ENCODE data around the gene RPL22L1. TPM values are rescaled to one million over a fixed set of nuclear protein-coding genes. Genes with fewer than 3 reads are reported as not detected.

The RPL22L1 gene
- total and polyA plus RNA-seq, 7 donors = 69.6 to 148 (median 97.0) TPM

DNA sequence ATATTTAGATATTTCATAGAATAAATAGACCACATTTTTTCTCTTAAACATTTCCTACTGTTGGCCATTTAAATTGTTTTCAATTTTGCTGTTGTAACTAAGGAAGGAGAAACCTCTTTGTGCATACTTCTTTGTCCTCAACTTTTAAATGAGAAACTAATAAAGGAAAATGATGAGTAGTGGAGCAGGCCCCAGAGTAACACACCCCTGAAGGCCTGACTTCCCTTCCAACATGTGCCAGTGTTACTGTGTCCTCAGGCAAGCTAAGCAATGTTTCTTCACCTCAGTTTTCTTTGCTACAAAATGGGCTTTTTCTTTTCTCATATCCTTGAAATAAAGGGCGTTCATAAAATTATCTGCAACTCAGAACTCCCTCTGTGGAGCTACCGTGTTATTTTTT is 53.7 kb downstream of the RPL22L1 start:
- no peak for DNase-seq
- H3K27ac ChIP-seq = no peak overlapping the region
- no peaks in the 10 kb centered on the region for H3K27me3 ChIP-seq
- peaks cover 0 to 11% (median 1%) of the 10 kb centered on the region in 4 donors for H3K4me1 ChIP-seq
- H3K9me3 ChIP-seq = no peaks in the 10 kb centered on the region
- H3K36me3 ChIP-seq = no peaks in the 10 kb centered on the region
- no peak for TF ChIP-seq POLR2AphosphoS5 (IDR thresholded peaks at IDR 0.05)
- TF ChIP-seq, protein P1, sequence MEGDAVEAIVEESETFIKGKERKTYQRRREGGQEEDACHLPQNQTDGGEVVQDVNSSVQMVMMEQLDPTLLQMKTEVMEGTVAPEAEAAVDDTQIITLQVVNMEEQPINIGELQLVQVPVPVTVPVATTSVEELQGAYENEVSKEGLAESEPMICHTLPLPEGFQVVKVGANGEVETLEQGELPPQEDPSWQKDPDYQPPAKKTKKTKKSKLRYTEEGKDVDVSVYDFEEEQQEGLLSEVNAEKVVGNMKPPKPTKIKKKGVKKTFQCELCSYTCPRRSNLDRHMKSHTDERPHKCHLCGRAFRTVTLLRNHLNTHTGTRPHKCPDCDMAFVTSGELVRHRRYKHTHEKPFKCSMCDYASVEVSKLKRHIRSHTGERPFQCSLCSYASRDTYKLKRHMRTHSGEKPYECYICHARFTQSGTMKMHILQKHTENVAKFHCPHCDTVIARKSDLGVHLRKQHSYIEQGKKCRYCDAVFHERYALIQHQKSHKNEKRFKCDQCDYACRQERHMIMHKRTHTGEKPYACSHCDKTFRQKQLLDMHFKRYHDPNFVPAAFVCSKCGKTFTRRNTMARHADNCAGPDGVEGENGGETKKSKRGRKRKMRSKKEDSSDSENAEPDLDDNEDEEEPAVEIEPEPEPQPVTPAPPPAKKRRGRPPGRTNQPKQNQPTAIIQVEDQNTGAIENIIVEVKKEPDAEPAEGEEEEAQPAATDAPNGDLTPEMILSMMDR (IDR thresholded peaks at IDR 0.05) = no peak
- TF ChIP-seq POLR2A (IDR thresholded peaks at IDR 0.05) = no peak
- no peak for TF ChIP-seq EP300 (IDR thresholded peaks at IDR 0.05)
- WGBS, 2 donors = 89 to 92% methylated on average over 2 of the region's 2 CpGs
- intact Hi-C loops (cut with DNase I) = no loop called here
- no peak overlapping the region for H3K4me3 ChIP-seq

DNA sequence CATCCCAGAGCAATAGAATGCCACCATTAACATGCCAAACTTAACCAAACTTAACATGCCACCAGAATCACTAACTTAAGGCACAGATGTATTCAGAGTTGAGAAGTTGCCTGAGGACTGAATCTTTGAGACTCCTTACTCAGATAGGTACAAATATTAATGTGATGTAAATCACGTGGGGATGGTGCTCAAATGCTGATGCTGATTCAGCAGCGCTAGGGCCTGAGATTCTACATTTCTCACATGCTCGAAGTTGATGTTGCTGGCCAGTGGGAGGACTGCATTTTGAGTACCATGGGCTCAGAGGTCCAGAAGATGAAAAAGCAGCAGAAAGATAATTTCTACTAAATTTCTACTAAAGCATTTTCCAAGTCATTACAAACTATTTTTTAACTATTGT is 54.1 kb downstream of the RPL22L1 start:
- DNase-seq = no peak
- Histone ChIP-seq H3K4me3 (no peak overlapping the region), H3K27ac (no peak overlapping the region), H3K36me3 (no peaks in the 10 kb centered on the region), H3K27me3 (no peaks in the 10 kb centered on the region), H3K9me3 (no peaks in the 10 kb centered on the region), H3K4me1 (peaks cover 0 to 11% (median 2%) of the 10 kb centered on the region in 4 donors)
- intact Hi-C loops (cut with DNase I) = no loop called here
- WGBS, 2 donors = 72 to 86% methylated on average over 3 of the region's 3 CpGs
- TF ChIP-seq, protein P1 (IDR thresholded peaks at IDR 0.05) = no peak
- TF ChIP-seq POLR2A (IDR thresholded peaks at IDR 0.05) = no peak
- no peak for TF ChIP-seq EP300 (IDR thresholded peaks at IDR 0.05)
- TF ChIP-seq POLR2AphosphoS5 (IDR thresholded peaks at IDR 0.05) = no peak

DNA sequence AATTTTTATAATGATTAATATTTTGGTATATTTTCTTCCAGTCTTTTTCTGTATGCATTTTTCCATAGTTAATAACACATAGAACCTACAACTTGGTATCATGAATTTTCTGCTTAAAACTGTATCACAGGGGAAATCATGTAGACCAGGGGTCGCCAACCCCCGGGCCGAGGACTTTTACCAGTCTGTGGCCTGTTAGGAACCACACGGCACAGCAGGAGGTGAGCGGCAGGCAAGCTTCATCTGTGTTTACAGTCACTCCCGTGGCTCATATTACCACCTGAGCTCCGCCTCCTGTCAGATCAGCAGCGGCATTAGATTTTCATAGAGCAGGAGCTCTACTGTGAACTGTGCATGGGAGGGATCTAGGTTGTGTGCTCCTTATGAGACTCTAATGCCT is 54.7 kb downstream of the RPL22L1 start:
- peaks cover 0 to 11% (median 2%) of the 10 kb centered on the region in 4 donors for H3K4me1 ChIP-seq
- no peak overlapping the region for H3K27ac ChIP-seq
- no peak for TF ChIP-seq POLR2A (IDR thresholded peaks at IDR 0.05)
- no peak for TF ChIP-seq EP300 (IDR thresholded peaks at IDR 0.05)
- no peak for TF ChIP-seq POLR2AphosphoS5 (IDR thresholded peaks at IDR 0.05)
- TF ChIP-seq, protein P1 (IDR thresholded peaks at IDR 0.05) = no peak
- no peaks in the 10 kb centered on the region for H3K27me3 ChIP-seq
- intact Hi-C loops (cut with DNase I) = no loop called here
- no peaks in the 10 kb centered on the region for H3K9me3 ChIP-seq
- 15 to 60% methylated on average over 8 of the region's 8 CpGs for WGBS, 2 donors
- no peaks in the 10 kb centered on the region for H3K36me3 ChIP-seq
- no peak for DNase-seq
- H3K4me3 ChIP-seq = no peak overlapping the region

Other genes starting within 250 kb of the RPL22L1 start
- gene EIF5A2, start 38.4 kb upstream of the RPL22L1 start, total RNA-seq = 10 to 100 TPM in 1 of 4 donors, 1 to 10 TPM in 3; 7.2 to 10.5 (median 8.3) TPM
- 1 to 10 TPM; 1.4 to 3.1 (median 1.8) TPM for gene EIF5A2, start 38.4 kb upstream of the RPL22L1 start, polyA plus RNA-seq
- not detected for gene SLC2A2, start 156.5 kb upstream of the RPL22L1 start, total RNA-seq
- not detected for gene SLC2A2, start 156.5 kb upstream of the RPL22L1 start, polyA plus RNA-seq

All from sigmoid colon (tissue), 7 donors.